PC-9 (cell line): Measurements from ENCODE around the gene GSTA1. TPM values are rescaled to one million over a fixed set of nuclear protein-coding genes. Genes with fewer than 3 reads are reported as not detected.
"Not testable (repeated sequence)": the region's sequence is repeated elsewhere in the genome, so short reads cannot be mapped to it uniquely, and the experiment has no call there.

ENCODE experiments used
- BruUV-seq: library from RNA; stranded (reverse); fragments of 400-500 nt; replicated peaks from 2 replicates; lab custom pipeline; 2021; lab: Mats Ljungman, UMichigan
- CTCF ChIA-PET: fragments of 300-600 bp; sonication (Branson Sonifier 250); formaldehyde crosslinking; loops from one replicate; lab custom pipeline; 2022; ENCODE audit warnings: antibody characterized with exemption; lab: Charles Lee
- POLR2A ChIA-PET: fragments of 300-600 bp; sonication (Branson Sonifier 250); formaldehyde crosslinking; loops from one replicate; lab custom pipeline; 2022; ENCODE audit warnings: antibody characterized with exemption; ENCODE audit not compliant: unreplicated experiment; lab: Charles Lee
- DNase-seq, 2 experiments: peaks; one replicate each; pipeline versions ENCODE4 v3.0.0 to v3.0.0-alpha.2; 2015 to 2022; ENCODE audit warnings: mixed read lengths in 1 of 2
- H2AFZ ChIP-seq: fragments of 200-600 bp; sonication (generic); 2 replicates; pipeline ENCODE4 v1.8.1; 2017; ENCODE audit warnings: antibody characterized with exemption
- H3F3A ChIP-seq: fragments of 200-600 bp; sonication (generic); 2 replicates; pipeline ENCODE4 v1.8.1; 2017; ENCODE audit warnings: antibody characterized with exemption, mild to moderate bottlenecking, low read depth; ENCODE audit not compliant: insufficient read depth
- H3K27ac ChIP-seq: fragments of 200-600 bp; sonication (generic); 2 replicates; pipeline ENCODE4 v1.6.1; 2016; ENCODE audit warnings: mixed run types
- H3K27me3 ChIP-seq: fragments of 200-600 bp; sonication (generic); 2 replicates; pipeline ENCODE4 v1.6.1; 2016; ENCODE audit warnings: low read depth, mixed run types; ENCODE audit not compliant: insufficient read depth
- H3K36me3 ChIP-seq: fragments of 200-600 bp; sonication (generic); 2 replicates; pipeline ENCODE4 v1.6.1; 2016; ENCODE audit warnings: low read depth, mixed run types
- H3K4me1 ChIP-seq: fragments of 200-600 bp; sonication (generic); replicated peaks from 2 replicates; pipeline ENCODE4 v1.6.1; 2016; ENCODE audit warnings: mixed run types; ENCODE audit not compliant: insufficient read depth
- H3K4me2 ChIP-seq: fragments of 200-600 bp; sonication (generic); 2 replicates; pipeline ENCODE4 v1.6.1; 2017; ENCODE audit warnings: mixed run types
- H3K4me3 ChIP-seq: fragments of 200-600 bp; sonication (generic); 2 replicates; pipeline ENCODE4 v1.6.1; 2016; ENCODE audit warnings: mixed run types
- H3K79me2 ChIP-seq: fragments of 200-600 bp; sonication (generic); 2 replicates; pipeline ENCODE4 v1.6.1; 2017; ENCODE audit warnings: low read depth, mixed run types
- H3K9me2 ChIP-seq: fragments of 200-600 bp; sonication (generic); 2 replicates; pipeline ENCODE4 v1.8.1; 2017; ENCODE audit warnings: mild to moderate bottlenecking; ENCODE audit not compliant: insufficient read depth
- H3K9me3 ChIP-seq: fragments of 200-600 bp; sonication (generic); 2 replicates; pipeline ENCODE4 v1.8.1; 2016; ENCODE audit warnings: low read depth; ENCODE audit not compliant: insufficient read depth
- H4K20me1 ChIP-seq: fragments of 200-600 bp; sonication (generic); 2 replicates; pipeline ENCODE4 v1.8.1; 2017; ENCODE audit not compliant: insufficient read depth
- EZH2 ChIP-seq: fragments of 200-600 bp; sonication (generic); IDR thresholded peaks from 2 replicates; pipeline ENCODE4 v1.8.0; 2017; ENCODE audit warnings: antibody characterized with exemption, low read depth
- intact Hi-C: fragments of 100-400 bp; cut with micrococcal nuclease; formaldehyde crosslinking; loops from one replicate; pipeline ENCODE4 v1.10.0; 2022; ENCODE audit not compliant: unreplicated experiment
- total RNA-seq: library from RNA; stranded (reverse); gene quantifications from 2 replicates; pipeline ENCODE4 v1.2.3, GENCODE V29; 2021
- TF ChIP-seq, protein P1 (sequence below): fragments of 200-600 bp; sonication (generic); conservative IDR thresholded peaks from 2 replicates; pipeline ENCODE4 v1.6.1; 2017; ENCODE audit warnings: mixed run types, antibody characterized with exemption, mild to moderate bottlenecking, moderate library complexity

The GSTA1 gene
- total RNA-seq, 1 experiment from 2014 or later, result not detected

DNA sequence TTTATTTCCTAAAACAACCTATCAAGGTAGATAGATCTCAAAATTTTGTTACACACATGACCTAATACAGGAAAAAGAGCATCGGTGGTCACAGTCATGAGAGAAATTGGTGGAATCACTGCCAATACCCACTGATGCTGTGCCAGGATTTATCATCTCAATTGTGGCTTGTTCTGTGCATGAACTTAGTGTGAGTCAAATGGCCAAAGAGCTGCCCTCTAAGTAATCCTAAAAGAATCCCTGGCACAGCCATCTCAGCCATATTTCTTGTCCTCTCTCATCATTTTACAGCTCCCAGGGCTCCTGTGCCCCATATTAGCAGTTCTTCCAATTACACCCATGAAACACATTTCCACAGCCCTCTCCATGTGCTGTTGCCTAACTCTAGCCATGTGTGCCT, 30.9 kb upstream of the GSTA1 start:
- TF ChIP-seq EZH2, result no peak
- TF ChIP-seq, protein P1, sequence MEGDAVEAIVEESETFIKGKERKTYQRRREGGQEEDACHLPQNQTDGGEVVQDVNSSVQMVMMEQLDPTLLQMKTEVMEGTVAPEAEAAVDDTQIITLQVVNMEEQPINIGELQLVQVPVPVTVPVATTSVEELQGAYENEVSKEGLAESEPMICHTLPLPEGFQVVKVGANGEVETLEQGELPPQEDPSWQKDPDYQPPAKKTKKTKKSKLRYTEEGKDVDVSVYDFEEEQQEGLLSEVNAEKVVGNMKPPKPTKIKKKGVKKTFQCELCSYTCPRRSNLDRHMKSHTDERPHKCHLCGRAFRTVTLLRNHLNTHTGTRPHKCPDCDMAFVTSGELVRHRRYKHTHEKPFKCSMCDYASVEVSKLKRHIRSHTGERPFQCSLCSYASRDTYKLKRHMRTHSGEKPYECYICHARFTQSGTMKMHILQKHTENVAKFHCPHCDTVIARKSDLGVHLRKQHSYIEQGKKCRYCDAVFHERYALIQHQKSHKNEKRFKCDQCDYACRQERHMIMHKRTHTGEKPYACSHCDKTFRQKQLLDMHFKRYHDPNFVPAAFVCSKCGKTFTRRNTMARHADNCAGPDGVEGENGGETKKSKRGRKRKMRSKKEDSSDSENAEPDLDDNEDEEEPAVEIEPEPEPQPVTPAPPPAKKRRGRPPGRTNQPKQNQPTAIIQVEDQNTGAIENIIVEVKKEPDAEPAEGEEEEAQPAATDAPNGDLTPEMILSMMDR, result no peak
- Histone ChIP-seq H3K27me3 (peaks cover 5% of the 10 kb centered on the region), H2AFZ (no peak overlapping the region), H3F3A (no peaks in the 10 kb centered on the region), H4K20me1 (no peaks in the 10 kb centered on the region), H3K4me2 (no peak overlapping the region), H3K27ac (no peak overlapping the region), H3K4me1 (no peaks in the 10 kb centered on the region), H3K79me2 (no peaks in the 10 kb centered on the region), H3K4me3 (no peak overlapping the region), H3K36me3 (no peaks in the 10 kb centered on the region), H3K9me2 (no peaks in the 10 kb centered on the region), H3K9me3 (no peaks in the 10 kb centered on the region)
- intact Hi-C loops, result no loop called here
- ChIA-PET POLR2A (no interaction called here), CTCF (no interaction called here)
- BruUV-seq, result no TSS peak
- DNase-seq, result no peak

DNA sequence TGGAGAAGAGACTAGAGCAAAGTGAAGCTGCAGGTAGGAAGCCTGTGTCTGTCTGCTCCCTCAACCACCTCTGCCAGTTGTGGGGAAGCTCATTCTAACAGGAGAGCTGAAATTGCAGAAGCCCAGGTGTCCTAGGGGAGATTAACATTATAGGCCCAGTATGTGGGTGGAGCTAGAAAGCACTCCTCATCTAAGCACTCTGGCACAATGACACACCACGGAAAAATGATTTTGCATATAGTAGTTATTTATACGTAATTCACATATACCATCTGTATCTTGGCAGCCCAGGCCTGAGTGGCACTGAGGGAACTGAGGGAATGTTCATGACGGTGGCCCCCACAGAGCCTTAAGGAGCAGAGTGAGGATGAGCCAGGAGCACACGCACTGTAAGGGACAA, 27.3 kb upstream of the GSTA1 start:
- DNase-seq, intact Hi-C loops, H3K36me3 ChIP-seq, H2AFZ ChIP-seq, H3K79me2 ChIP-seq, H4K20me1 ChIP-seq, H3K4me3 ChIP-seq, BruUV-seq, H3K9me2 ChIP-seq, CTCF ChIA-PET, H3F3A ChIP-seq, H3K4me2 ChIP-seq, H3K9me3 ChIP-seq, POLR2A ChIA-PET, H3K4me1 ChIP-seq, H3K27ac ChIP-seq: not testable (repeated sequence)
- peaks cover 11% of the 10 kb centered on the region for H3K27me3 ChIP-seq

DNA sequence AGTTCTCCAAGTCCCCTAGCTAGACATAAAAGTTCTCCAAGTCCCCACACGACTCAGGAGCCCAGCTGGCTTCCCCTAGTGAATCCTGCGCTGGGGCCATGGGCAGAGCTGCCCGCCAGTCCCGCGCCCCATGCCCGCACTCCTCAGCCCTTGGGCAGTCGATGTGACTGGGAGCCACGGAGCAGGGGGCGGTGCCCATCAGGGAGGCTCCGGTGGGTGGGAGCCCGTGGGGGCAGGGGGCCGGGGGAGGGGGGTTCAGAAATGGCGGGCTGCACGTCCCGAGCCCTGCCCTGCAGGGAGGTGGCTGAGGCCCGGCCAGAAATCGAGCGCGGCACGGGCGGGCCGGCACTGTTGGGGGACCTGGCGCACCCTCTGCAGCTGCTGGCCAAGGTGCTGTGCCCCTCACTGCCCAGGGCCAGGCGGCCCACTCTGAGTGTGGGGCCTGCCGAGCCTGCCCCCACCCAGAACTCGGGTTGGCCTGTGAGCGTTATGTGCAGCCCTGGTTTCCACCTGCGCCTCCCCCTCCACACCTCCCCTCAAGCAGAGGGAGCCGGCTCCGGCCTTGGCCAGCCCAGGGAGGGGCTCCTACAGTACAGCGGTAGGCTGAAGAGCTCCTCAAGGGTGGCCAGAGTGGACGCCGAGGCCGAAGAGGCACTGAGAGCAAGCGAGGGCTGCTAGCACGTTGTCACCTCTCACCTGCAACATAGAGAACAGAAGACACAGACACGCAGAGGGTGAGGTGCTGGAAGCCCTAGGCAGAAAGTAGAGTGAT, 25.6 kb upstream of the GSTA1 start:
- H3K9me3 ChIP-seq, result no peaks in the 10 kb centered on the region; the same call in 1 of the 2 replicates
- no peaks in the 10 kb centered on the region for H3K9me2 ChIP-seq
- ChIA-PET POLR2A (no interaction called here), CTCF (no interaction called here)
- no peak for DNase-seq
- no peaks in the 10 kb centered on the region for H3K36me3 ChIP-seq
- no peaks in the 10 kb centered on the region for H3K79me2 ChIP-seq
- no peaks in the 10 kb centered on the region for H4K20me1 ChIP-seq
- no peaks in the 10 kb centered on the region for H3K4me1 ChIP-seq
- peaks cover 9% of the 10 kb centered on the region; the same call in 1 of the 2 replicates for H3K27me3 ChIP-seq
- H2AFZ ChIP-seq, result no peak overlapping the region
- no peaks in the 10 kb centered on the region for H3F3A ChIP-seq
- intact Hi-C loops, result no loop called here
- TF ChIP-seq, protein P1, result no peak
- TF ChIP-seq EZH2, result no peak
- no peak overlapping the region for H3K27ac ChIP-seq
- no TSS peak for BruUV-seq
- H3K4me3 ChIP-seq, result no peak overlapping the region
- no peak overlapping the region for H3K4me2 ChIP-seq

DNA sequence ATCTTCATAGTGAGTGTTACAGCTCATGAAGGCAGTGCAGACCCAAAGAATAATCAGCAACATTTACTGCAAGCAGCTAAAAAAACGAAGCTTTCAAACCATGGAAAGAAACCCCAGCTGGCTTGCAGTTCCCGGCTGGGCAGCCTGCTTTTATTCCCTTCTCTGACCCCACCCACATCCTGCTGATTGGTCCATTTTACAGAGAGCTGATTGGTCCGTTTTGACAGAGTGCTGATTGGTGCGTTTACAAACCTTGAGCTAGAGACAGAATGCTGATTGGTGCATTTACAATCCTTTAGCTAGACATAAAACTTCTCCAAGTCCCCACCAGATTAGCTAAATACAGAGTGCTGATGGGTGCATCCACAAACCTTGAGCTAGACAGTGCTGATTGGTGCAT, 25.0 kb upstream of the GSTA1 start:
- BruUV-seq, H4K20me1 ChIP-seq, H3K4me3 ChIP-seq, H3K9me2 ChIP-seq, H3K9me3 ChIP-seq, CTCF ChIA-PET, DNase-seq, H3K36me3 ChIP-seq, H3K4me2 ChIP-seq, H3K27ac ChIP-seq, H3K27me3 ChIP-seq, H3K79me2 ChIP-seq, H2AFZ ChIP-seq, POLR2A ChIA-PET, H3F3A ChIP-seq, H3K4me1 ChIP-seq, intact Hi-C loops: not testable (repeated sequence)

DNA sequence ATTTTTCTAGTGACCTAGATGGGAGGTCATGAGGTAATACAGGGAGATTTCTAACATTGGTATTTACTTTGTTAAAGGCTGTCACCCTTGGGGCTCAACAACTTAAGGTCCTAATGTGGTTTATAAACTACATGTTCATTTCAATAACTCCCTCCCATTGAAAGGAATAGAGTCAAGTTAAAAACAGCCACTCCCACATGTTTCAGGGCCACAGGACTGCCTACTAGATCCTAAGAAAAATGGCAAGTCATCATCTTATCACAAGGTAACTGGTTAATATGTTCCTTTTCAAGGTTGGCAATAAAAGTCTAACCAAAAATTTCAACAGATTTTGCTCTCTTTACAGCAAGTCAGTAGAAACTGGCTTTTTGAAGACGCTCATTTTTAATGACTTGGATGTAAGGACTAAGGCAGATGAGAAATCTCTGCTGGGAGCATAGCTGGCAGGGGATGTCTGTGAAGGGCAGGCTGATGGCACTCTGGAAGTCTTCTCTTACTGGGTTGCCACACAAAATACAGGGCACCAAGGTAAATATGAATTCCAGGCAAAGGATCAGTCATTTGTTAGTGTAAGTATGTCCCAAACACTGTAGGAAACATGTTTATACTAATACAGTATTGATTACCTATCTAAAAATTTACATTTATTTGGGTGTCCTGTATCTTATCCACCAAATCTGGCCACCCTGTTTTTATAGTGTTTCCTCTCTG, 23.6 kb upstream of the GSTA1 start:
- H3K9me2 ChIP-seq, H3K4me3 ChIP-seq, H2AFZ ChIP-seq, H4K20me1 ChIP-seq, DNase-seq, H3K27me3 ChIP-seq, H3K36me3 ChIP-seq, H3K79me2 ChIP-seq, H3K4me1 ChIP-seq, BruUV-seq, intact Hi-C loops, H3K4me2 ChIP-seq, POLR2A ChIA-PET, H3K27ac ChIP-seq, H3F3A ChIP-seq, H3K9me3 ChIP-seq, CTCF ChIA-PET: not testable (repeated sequence)
